NCI-H1694 (cell line): ENCODE results near the gene CH25H.
"Not testable (repeated sequence)": the region's sequence is repeated elsewhere in the genome, so short reads cannot be mapped to it uniquely, and the experiment has no call there.

Experiments used
- DNase-seq: peaks from one replicate; lab custom pipeline; 2025; lab: John Stamatoyannopoulos, UW

Gene CH25H

GRCh38 chr10:89197473-89197872 is 9.6 kb downstream of the CH25H start:
- no peak for DNase-seq

- DNase-seq = not testable (repeated sequence)
Measured at GRCh38 chr10:89191301-89191700, 15.8 kb downstream of the CH25H start.

- no peak for DNase-seq
Measured at GRCh38 chr10:89189211-89189734, 17.8 kb downstream of the CH25H start.

- DNase-seq = no peak
Measured at GRCh38 chr10:89185658-89186057, 21.5 kb downstream of the CH25H start.

GRCh38 chr10:89184638-89185037 is 22.5 kb downstream of the CH25H start:
- no peak for DNase-seq

- DNase-seq = no peak
Measured at GRCh38 chr10:89183571-89183970, 23.5 kb downstream of the CH25H start.

GRCh38 chr10:89182894-89183293 is 24.2 kb downstream of the CH25H start:
- DNase-seq = no peak

- DNase-seq = no peak
Measured at GRCh38 chr10:89175816-89176215, 31.3 kb downstream of the CH25H start.

- no peak for DNase-seq
Measured at GRCh38 chr10:89173075-89173474, 34.0 kb downstream of the CH25H start.

- DNase-seq = no peak
Measured at GRCh38 chr10:89171996-89172395, 35.1 kb downstream of the CH25H start.

- no peak for DNase-seq
Measured at GRCh38 chr10:89171263-89171872, 35.7 kb downstream of the CH25H start.

GRCh38 chr10:89168354-89168900 is 38.7 kb downstream of the CH25H start:
- not testable (repeated sequence) for DNase-seq

- no peak for DNase-seq
Measured at GRCh38 chr10:89167915-89168314, 39.2 kb downstream of the CH25H start.

- no peak for DNase-seq
Measured at GRCh38 chr10:89165923-89166322, 41.2 kb downstream of the CH25H start.

GRCh38 chr10:89164920-89165319 is 42.2 kb downstream of the CH25H start:
- no peak for DNase-seq

GRCh38 chr10:89164080-89164479 is 43.0 kb downstream of the CH25H start:
- no peak for DNase-seq

- peak; percentile 13 for DNase-seq
Measured at GRCh38 chr10:89163265-89163995, 43.7 kb downstream of the CH25H start.

- no peak for DNase-seq
Measured at GRCh38 chr10:89162596-89162995, 44.5 kb downstream of the CH25H start.

GRCh38 chr10:89160339-89160738 is 46.8 kb downstream of the CH25H start:
- DNase-seq = no peak

- no peak for DNase-seq
Measured at GRCh38 chr10:89159761-89160160, 47.4 kb downstream of the CH25H start.

GRCh38 chr10:89159316-89159715 is 47.8 kb downstream of the CH25H start:
- no peak for DNase-seq

GRCh38 chr10:89158446-89158845 is 48.7 kb downstream of the CH25H start:
- DNase-seq = no peak

- no peak for DNase-seq
Measured at GRCh38 chr10:89156161-89156835, 50.8 kb downstream of the CH25H start.
